Endodermal cell (in vitro differentiated cells): ENCODE data around the gene TMUB1. TPM values are rescaled to one million over a fixed set of nuclear protein-coding genes. Genes with fewer than 3 reads are reported as not detected.

Experiments used
- DNase-seq: peaks from one replicate; pipeline ENCODE4 v3.0.0-alpha.2; 2017
- H3K27ac ChIP-seq: 2 replicates; pipeline ENCODE4 v1.5.1; 2013; ENCODE audit warnings: mild to moderate bottlenecking, low read depth, low read length, moderate library complexity
- H3K27me3 ChIP-seq: 2 replicates; pipeline ENCODE4 v1.6.1; 2013; ENCODE audit warnings: mild to moderate bottlenecking, low read length, moderate library complexity; ENCODE audit not compliant: insufficient read depth, control insufficient read depth, poor library complexity, severe bottlenecking
- H3K36me3 ChIP-seq: 2 replicates; pipeline ENCODE4 v1.7.0; 2013; ENCODE audit warnings: mild to moderate bottlenecking, low read length, moderate library complexity; ENCODE audit not compliant: control insufficient read depth, insufficient read depth
- H3K4me1 ChIP-seq: one replicate; pipeline ENCODE4 v1.7.0; 2013; ENCODE audit warnings: low read length; ENCODE audit not compliant: control insufficient read depth, insufficient read depth
- H3K4me3 ChIP-seq: 2 replicates; pipeline ENCODE4 v1.5.1; 2013; ENCODE audit warnings: mild to moderate bottlenecking, low read length, moderate library complexity
- H3K9ac ChIP-seq: 2 replicates; pipeline ENCODE4 v1.6.1; 2013; ENCODE audit warnings: mild to moderate bottlenecking, low read length, moderate library complexity; ENCODE audit not compliant: poor library complexity, severe bottlenecking; ENCODE audit errors: extremely low read depth
- H3K9me3 ChIP-seq: 2 replicates; pipeline ENCODE4 v1.6.1; 2013; ENCODE audit warnings: mild to moderate bottlenecking, low read length, moderate library complexity; ENCODE audit not compliant: control insufficient read depth
- H3K27ac Mint-ChIP-seq: 2 replicates; pipeline ENCODE4 v1.8.0; 2020; ENCODE audit warnings: mixed read lengths
- H3K27me3 Mint-ChIP-seq: 2 replicates; pipeline ENCODE4 v1.8.0; 2021; ENCODE audit warnings: mild to moderate bottlenecking, mixed read lengths; ENCODE audit not compliant: insufficient read depth
- H3K36me3 Mint-ChIP-seq: 2 replicates; pipeline ENCODE4 v1.8.0; 2020; ENCODE audit warnings: low read depth, mixed read lengths
- H3K4me1 Mint-ChIP-seq: 2 replicates; pipeline ENCODE4 v1.8.0; 2020; ENCODE audit warnings: mixed read lengths
- H3K4me3 Mint-ChIP-seq: 2 replicates; pipeline ENCODE4 v1.8.0; 2020; ENCODE audit warnings: mild to moderate bottlenecking, moderate library complexity, mixed read lengths
- H3K9me3 Mint-ChIP-seq: 2 replicates; pipeline ENCODE4 v1.8.0; 2020; ENCODE audit warnings: mild to moderate bottlenecking, mixed read lengths
- CTCF ChIP-seq: fragments of 200-600 bp; sonication (generic); conservative IDR thresholded peaks from 2 replicates; pipeline ENCODE4 v1.5.0; 2021; ENCODE audit warnings: antibody characterized with exemption, mild to moderate bottlenecking
- WGBS, 2 experiments: methylation state at CpG; one replicate each; pipeline versions ENCODE4 v1.1.5 to v1.1.7; 2013; ENCODE audit warnings: missing lambda C conversion rate in 2 of 2, mixed read lengths in 1 of 2; ENCODE audit not compliant: insufficient coverage in 1 of 2, insufficient read length in 1 of 2; 5-methylcytosine and 5-hydroxymethylcytosine counted together
- total RNA-seq, 2 donors: library from RNA; stranded (reverse); fragmentation: NEBNext Ultra II Directional in 1 of 2; extraction: Animal tissue kit (Norgen Biotek cat#: 25700) in 1 of 2; gene quantifications; 2 replicates in 1 of 2; 3 replicates in 1 of 2; pipeline ENCODE4 v1.2.1, GENCODE V29; 2021

The TMUB1 gene
- total RNA-seq, 2 donors from 2014 or later: 48.1 to 52.6 TPM

GRCh38 chr7:151034312-151035025, 48.8 kb downstream of the TMUB1 start:
- Histone ChIP-seq H3K9me3 (no peaks in the 10 kb centered on the region), H3K9ac (no peak overlapping the region), H3K36me3 (peaks cover 10% of the 10 kb centered on the region), H3K4me1 (peaks cover 4% of the 10 kb centered on the region), H3K27me3 (no peaks in the 10 kb centered on the region), H3K4me3 (no peak overlapping the region), H3K27ac (no peak overlapping the region)
- Mint-ChIP-seq H3K4me1 (peaks cover 3% of the 10 kb centered on the region), H3K27me3 (no peaks in the 10 kb centered on the region), H3K4me3 (no peak overlapping the region), H3K27ac (no peak overlapping the region), H3K36me3 (peaks cover 8% of the 10 kb centered on the region), H3K9me3 (no peaks in the 10 kb centered on the region)
- no peak for DNase-seq
- 95 to 97% methylated on average over 19 to 21 of the region's 21 CpGs for WGBS, 2 experiments
- TF ChIP-seq CTCF: no peak

GRCh38 chr7:151033864-151034249, 49.4 kb downstream of the TMUB1 start:
- Histone ChIP-seq H3K9me3 (no peaks in the 10 kb centered on the region), H3K4me1 (no peaks in the 10 kb centered on the region), H3K27me3 (no peaks in the 10 kb centered on the region), H3K36me3 (peaks cover 10% of the 10 kb centered on the region), H3K4me3 (no peak overlapping the region), H3K9ac (no peak overlapping the region), H3K27ac (no peak overlapping the region)
- H3K4me3 Mint-ChIP-seq: no peak overlapping the region
- no peak overlapping the region for H3K27ac Mint-ChIP-seq
- no peaks in the 10 kb centered on the region for H3K27me3 Mint-ChIP-seq
- DNase-seq: no peak
- H3K4me1 Mint-ChIP-seq: peaks cover 3% of the 10 kb centered on the region
- WGBS, 2 experiments: 93 to 95% methylated on average over 3 to 5 of the region's 5 CpGs
- no peak for TF ChIP-seq CTCF
- peaks cover 8% of the 10 kb centered on the region for H3K36me3 Mint-ChIP-seq
- H3K9me3 Mint-ChIP-seq: no peaks in the 10 kb centered on the region

- H3K36me3 ChIP-seq: peaks cover 10% of the 10 kb centered on the region
- H3K27me3 ChIP-seq: no peaks in the 10 kb centered on the region
- H3K4me1 Mint-ChIP-seq: peaks cover 5% of the 10 kb centered on the region
- no peak overlapping the region for H3K27ac Mint-ChIP-seq
- H3K4me3 Mint-ChIP-seq: no peak overlapping the region
- DNase-seq: peak; percentile 58
- H3K27me3 Mint-ChIP-seq: no peaks in the 10 kb centered on the region
- H3K36me3 Mint-ChIP-seq: peaks cover 8% of the 10 kb centered on the region
- peak; percentile 55 for TF ChIP-seq CTCF
- 90 to 91% methylated on average over 7 to 17 of the region's 17 CpGs for WGBS, 2 experiments
- H3K27ac ChIP-seq: no peak overlapping the region
- H3K4me1 ChIP-seq: no peaks in the 10 kb centered on the region
- H3K9me3 ChIP-seq: no peaks in the 10 kb centered on the region
- no peak overlapping the region for H3K9ac ChIP-seq
- no peak overlapping the region for H3K4me3 ChIP-seq
- no peaks in the 10 kb centered on the region for H3K9me3 Mint-ChIP-seq
Observed at GRCh38 chr7:151032936-151033863, 50.1 kb downstream of the TMUB1 start.

Other genes starting within 250 kb of the TMUB1 start
- gene AOC1, start 231.0 kb downstream of the TMUB1 start, total RNA-seq: not detected
- 1 to 10 TPM; 1.1 to 1.9 TPM for gene KCNH2, start 105.2 kb downstream of the TMUB1 start, total RNA-seq
- 1 to 10 TPM; 2.3 to 9.1 TPM for gene NOS3, start 92.5 kb downstream of the TMUB1 start, total RNA-seq
- gene ATG9B, start 59.0 kb downstream of the TMUB1 start, total RNA-seq: 1 to 10 TPM; 2.0 to 3.0 TPM
- gene ABCB8, start 55.0 kb downstream of the TMUB1 start, total RNA-seq: 10 to 100 TPM; 35.9 to 37.2 TPM
- gene ASIC3, start 35.0 kb downstream of the TMUB1 start, total RNA-seq: 1 to 10 TPM; 2.5 to 3.0 TPM
- 10 to 100 TPM; 22.2 to 25.2 TPM for gene CDK5, start 25.6 kb downstream of the TMUB1 start, total RNA-seq
- 100 to 1,000 TPM; 265 to 284 TPM for gene SLC4A2, start 23.9 kb downstream of the TMUB1 start, total RNA-seq
- 10 to 100 TPM; 64.0 to 71.0 TPM for gene FASTK, start 2.7 kb downstream of the TMUB1 start, total RNA-seq
- 100 to 1,000 TPM; 113 to 116 TPM for gene AGAP3, start 3.0 kb upstream of the TMUB1 start, total RNA-seq
- gene GBX1, start 84.2 kb upstream of the TMUB1 start, total RNA-seq: not detected
- gene ASB10, start 103.8 kb upstream of the TMUB1 start, total RNA-seq: not detected
- gene H2BK1, start 127.0 kb upstream of the TMUB1 start, total RNA-seq: not detected
- gene ABCF2, start 143.7 kb upstream of the TMUB1 start, total RNA-seq: 10 to 100 TPM; 43.3 to 48.9 TPM
- 10 to 100 TPM; 31.9 to 35.6 TPM for gene CHPF2, start 149.0 kb upstream of the TMUB1 start, total RNA-seq
- 10 to 100 TPM; 40.0 to 43.5 TPM for gene SMARCD3, start 165.2 kb upstream of the TMUB1 start, total RNA-seq